ENCODE results near the gene GPSM1. TPM values are rescaled to one million over a fixed set of nuclear protein-coding genes. Genes with fewer than 3 reads are reported as not detected.

The GPSM1 gene
- total RNA-seq, 1 experiment from 2014 or later = 26.4 TPM

GRCh38 chr9:136362450-136362784, 35.1 kb downstream of the GPSM1 start:
- ChIA-PET CTCF (interaction anchor here (0.6 to 2.4 kb wide), 16 partner anchors 9 to 331 kb away, joined by 3 to 15 read pairs (median 3); partner anchors contain the start of genes ENTR1 and PMPCA), POLR2A (interaction anchor here (0.6 to 1.7 kb wide), 4 partner anchors 8 to 39 kb away, joined by 3 to 8 read pairs (median 4); partner anchors contain the start of gene GPSM1), RAD21 (ENCODE audit: low non-redundant PET in 1 of 2, low total read pairs in 2 of 2, uncharacterized antibody in 2 of 2, unreplicated experiment in 2 of 2) (interaction anchor here (0.6 to 1.3 kb wide), 3 partner anchors 17 to 40 kb away, joined by 6 to 9 read pairs (median 6); no protein-coding TSS in a partner anchor)
- H3K9me3 ChIP-seq (ENCODE audit: control insufficient read depth in 1 of 2, insufficient read depth in 1 of 2, low read depth in 1 of 2, low read length in 2 of 2) = no peaks in the 10 kb centered on the region
- ATAC-seq = no peak
- no peaks in the 10 kb centered on the region for H3K27me3 ChIP-seq (ENCODE audit: insufficient read depth, low read length)
- no peak for DNase-seq (ENCODE audit: low read depth, low spot score)
- no peak overlapping the region for H2AFZ ChIP-seq (ENCODE audit: low read depth, low read length, poor library complexity, severe bottlenecking)
- H3K36me3 ChIP-seq (ENCODE audit: control insufficient read depth in 1 of 2, insufficient read depth in 2 of 2, low read length in 2 of 2) = no peaks in the 10 kb centered on the region
- no TSS peak for BruUV-seq (replicated peaks)
- peaks cover 10 to 16% of the 10 kb centered on the region in 2 experiments for H3K4me1 ChIP-seq (ENCODE audit: control insufficient read depth in 1 of 2, insufficient read depth in 2 of 2, low read length in 2 of 2)
- H4K20me1 ChIP-seq (ENCODE audit: insufficient read depth) = no peaks in the 10 kb centered on the region
- peak overlapping the region; percentile 91 for H3K9ac ChIP-seq (ENCODE audit: low read length)
- TF ChIP-seq REST (IDR thresholded peaks at IDR 0.05; ENCODE audit: low read depth) (no peak), SIN3A (IDR thresholded peaks at IDR 0.05; ENCODE audit: low read depth) (no peak), JUND (IDR thresholded peaks at IDR 0.05) (no peak), ZBTB33 (IDR thresholded peaks at IDR 0.05; ENCODE audit: extremely low read depth, insufficient replicate concordance, low read length) (no peak), EGR1 (IDR thresholded peaks at IDR 0.05; ENCODE audit: low read depth) (no peak), POLR2AphosphoS5 (IDR thresholded peaks at IDR 0.05; ENCODE audit: low read depth, low read length) (no peak), ELF1 (IDR thresholded peaks at IDR 0.05; ENCODE audit: borderline replicate concordance, low read depth) (no peak), POLR2A (IDR thresholded peaks at IDR 0.05; ENCODE audit: borderline replicate concordance, extremely low read depth, insufficient read depth, insufficient read length) (no peak), FOSL1 (IDR thresholded peaks at IDR 0.05; ENCODE audit: low read depth) (no peak), SP1 (IDR thresholded peaks at IDR 0.05; ENCODE audit: low read depth) (no peak), YY1 (IDR thresholded peaks at IDR 0.05; ENCODE audit: extremely low read depth, insufficient replicate concordance, low read depth, low read length) (no peak), ATF3 (IDR thresholded peaks at IDR 0.05) (no peak), ZNF274 (IDR thresholded peaks at IDR 0.05; ENCODE audit: low read depth, low read length) (no peak), CBX3 (IDR thresholded peaks at IDR 0.05; ENCODE audit: low read depth) (no peak)
- H3K4me2 ChIP-seq (ENCODE audit: low read length) = peak overlapping the region; percentile 88
- H3K27ac ChIP-seq (ENCODE audit: low read depth, low read length) = peak overlapping the region; percentile 58
- H3K4me3 ChIP-seq (replicated peaks in 1 of 2; ENCODE audit: low read depth in 1 of 2, low read length in 2 of 2) = peak overlapping the region; percentile 65 to 81
- no peaks in the 10 kb centered on the region for H3K79me2 ChIP-seq (ENCODE audit: insufficient read depth, low read length)
- no peaks in the 10 kb centered on the region for H3K9me2 ChIP-seq (ENCODE audit: insufficient read depth)
- intact Hi-C loops (cut with micrococcal nuclease) = no loop called here

Measured in HCT116 (cell line).